ENCODE results near the gene DUSP11. TPM values are rescaled to one million over a fixed set of nuclear protein-coding genes. Genes with fewer than 3 reads are reported as not detected.
"Not testable (repeated sequence)": the region's sequence is repeated elsewhere in the genome, so short reads cannot be mapped to it uniquely, and the experiment has no call there.

Gene DUSP11
- total RNA-seq, 4 donors from 2014 or later = 21.2 to 34.5 (median 25.6) TPM

DNA sequence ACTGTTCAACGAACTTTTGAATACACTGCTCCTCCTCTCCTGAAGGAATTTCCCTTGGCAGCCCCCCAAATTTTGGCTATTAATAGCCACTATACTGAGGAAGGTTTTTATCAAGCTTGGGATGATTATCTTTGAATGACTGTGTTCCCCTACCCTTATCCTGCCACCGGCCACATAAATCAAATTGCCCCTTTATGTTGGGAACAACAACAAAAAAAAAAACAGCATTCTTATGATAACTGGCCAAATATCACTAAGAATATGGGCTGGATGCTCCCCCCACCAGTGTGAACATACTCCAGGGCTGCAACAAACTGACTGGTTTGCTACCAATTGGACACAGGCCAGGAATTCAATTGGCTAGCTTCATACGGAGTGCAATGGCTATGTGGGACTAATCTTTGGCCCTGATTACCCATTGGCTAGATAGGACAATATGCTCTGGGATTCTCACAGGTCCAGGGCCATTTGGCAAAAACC is 20.6 kb downstream of the DUSP11 start:
- ATAC-seq (ENCODE audit: low FRiP score) (no peak), DNase-seq (ENCODE audit: low spot score) (no peak)
- TF ChIP-seq, protein P1, sequence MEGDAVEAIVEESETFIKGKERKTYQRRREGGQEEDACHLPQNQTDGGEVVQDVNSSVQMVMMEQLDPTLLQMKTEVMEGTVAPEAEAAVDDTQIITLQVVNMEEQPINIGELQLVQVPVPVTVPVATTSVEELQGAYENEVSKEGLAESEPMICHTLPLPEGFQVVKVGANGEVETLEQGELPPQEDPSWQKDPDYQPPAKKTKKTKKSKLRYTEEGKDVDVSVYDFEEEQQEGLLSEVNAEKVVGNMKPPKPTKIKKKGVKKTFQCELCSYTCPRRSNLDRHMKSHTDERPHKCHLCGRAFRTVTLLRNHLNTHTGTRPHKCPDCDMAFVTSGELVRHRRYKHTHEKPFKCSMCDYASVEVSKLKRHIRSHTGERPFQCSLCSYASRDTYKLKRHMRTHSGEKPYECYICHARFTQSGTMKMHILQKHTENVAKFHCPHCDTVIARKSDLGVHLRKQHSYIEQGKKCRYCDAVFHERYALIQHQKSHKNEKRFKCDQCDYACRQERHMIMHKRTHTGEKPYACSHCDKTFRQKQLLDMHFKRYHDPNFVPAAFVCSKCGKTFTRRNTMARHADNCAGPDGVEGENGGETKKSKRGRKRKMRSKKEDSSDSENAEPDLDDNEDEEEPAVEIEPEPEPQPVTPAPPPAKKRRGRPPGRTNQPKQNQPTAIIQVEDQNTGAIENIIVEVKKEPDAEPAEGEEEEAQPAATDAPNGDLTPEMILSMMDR (IDR thresholded peaks at IDR 0.05) = no peak

GRCh38 chr2:73754332-73754731 is 25.6 kb downstream of the DUSP11 start:
- not testable (repeated sequence) for DNase-seq (ENCODE audit: low spot score); ATAC-seq (ENCODE audit: low FRiP score)

- DNase-seq (ENCODE audit: low spot score) (no peak), ATAC-seq (ENCODE audit: low FRiP score) (no peak)
- TF ChIP-seq, protein P1 (IDR thresholded peaks at IDR 0.05) = no peak
These were observed 30.6 kb downstream of the DUSP11 start for GRCh38 chr2:73749314-73749713.

DNA sequence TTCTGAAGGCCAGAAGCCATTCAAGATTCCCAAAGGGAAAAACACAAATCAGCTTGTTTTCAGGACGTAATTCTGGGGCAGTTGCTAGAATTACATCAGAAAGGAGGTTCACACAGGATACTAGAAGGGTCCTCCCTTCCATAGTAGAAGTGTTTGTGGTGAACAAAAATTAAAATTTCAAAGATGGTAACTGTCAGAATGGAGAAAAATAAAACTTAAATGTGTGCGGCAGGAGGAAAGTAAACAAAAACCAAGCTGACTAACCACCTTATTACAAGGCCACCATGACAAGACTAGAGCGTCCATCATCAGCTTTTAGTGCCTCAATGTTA is 33.1 kb downstream of the DUSP11 start:
- no peak for DNase-seq (ENCODE audit: low spot score)
- TF ChIP-seq, protein P1 (IDR thresholded peaks at IDR 0.05) = no peak
- no peak for ATAC-seq (ENCODE audit: low FRiP score)

- TF ChIP-seq, protein P1 (IDR thresholded peaks at IDR 0.05) = no peak
- ATAC-seq (ENCODE audit: low FRiP score) = no peak
These were observed 33.7 kb downstream of the DUSP11 start for GRCh38 chr2:73746015-73746876.

DNA sequence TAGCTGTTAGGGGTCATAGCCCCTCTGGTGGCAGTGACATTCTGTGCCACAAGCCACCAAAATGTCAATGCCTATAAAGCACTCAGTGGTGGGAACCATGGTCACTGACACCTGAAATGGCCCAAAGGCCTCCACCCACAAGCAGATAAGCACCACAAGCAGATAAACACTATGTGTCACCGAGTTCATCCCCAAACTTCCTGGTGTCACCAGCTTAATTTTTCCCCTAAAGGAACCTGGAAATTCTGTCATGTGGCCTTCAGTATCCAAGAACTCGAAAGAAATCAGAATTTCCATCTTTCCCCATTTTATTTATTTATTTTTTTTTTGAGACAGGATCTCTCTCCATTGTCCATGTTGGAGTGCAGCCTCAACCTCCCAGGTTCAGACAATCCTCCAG is 39.1 kb downstream of the DUSP11 start:
- DNase-seq (ENCODE audit: low spot score) = no peak
- TF ChIP-seq, protein P1 (IDR thresholded peaks at IDR 0.05) = no peak
- no peak for ATAC-seq (ENCODE audit: low FRiP score)

More at GRCh38 chr2:73746015-73746876, 33.7 kb downstream of the DUSP11 start:
- DNase-seq (ENCODE audit: low spot score) = no peak

DNA sequence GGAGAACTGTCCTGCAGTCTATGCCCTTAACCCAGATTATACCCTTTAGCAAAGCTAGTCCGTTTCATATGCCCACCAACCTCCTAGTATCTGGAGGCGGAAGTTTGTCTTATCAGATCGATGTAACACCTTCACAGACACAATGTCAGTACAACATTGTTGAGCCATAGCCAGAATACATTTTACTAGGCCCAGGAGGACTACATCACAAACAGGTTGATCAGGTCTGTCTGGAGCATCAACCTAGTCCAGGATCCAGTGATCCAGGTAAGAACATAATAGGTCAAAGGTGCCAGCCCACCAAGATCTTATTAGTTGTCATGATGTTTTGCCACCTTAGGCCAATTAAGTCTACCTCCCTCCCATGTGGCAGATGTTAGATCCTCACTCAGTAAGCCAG is 40.8 kb downstream of the DUSP11 start:
- DNase-seq (ENCODE audit: low spot score) (no peak), ATAC-seq (ENCODE audit: low FRiP score) (no peak)
- TF ChIP-seq, protein P1 (IDR thresholded peaks at IDR 0.05) = no peak
